Stimulated activated CD8-positive, alpha-beta memory T cell treated with anti-CD3 and anti-CD28 coated beads, Interleukin-15, amount 100 ng/mL, for 1 hour (primary cell): Measurements from ENCODE around the gene SLC25A24.
"Not testable (repeated sequence)": the region's sequence is repeated elsewhere in the genome, so short reads cannot be mapped to it uniquely, and the experiment has no call there.

Experiments used
- DNase-seq: peaks from one replicate; pipeline ENCODE4 v3.0.0-alpha.2; 2020; ENCODE audit warnings: low read depth

SLC25A24 gene

DNA sequence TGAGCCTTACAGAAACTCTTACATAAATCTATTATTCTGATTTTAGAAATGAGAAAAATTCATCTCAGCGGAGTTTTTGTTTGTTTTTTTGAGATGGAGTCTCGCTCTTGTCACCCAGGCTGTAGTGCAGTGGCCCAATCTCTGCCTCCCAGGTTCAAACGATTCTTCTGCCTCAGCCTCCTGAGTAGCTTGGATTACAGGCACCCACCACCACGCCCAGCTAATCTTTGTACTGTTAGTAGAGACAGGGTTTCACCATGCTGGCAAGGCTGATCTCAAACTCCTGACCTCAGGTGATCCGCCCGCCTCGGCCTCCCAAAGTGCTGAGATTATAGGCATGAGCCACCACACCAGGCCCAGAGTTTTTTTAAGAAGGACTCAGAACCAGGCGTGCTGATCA, 60.6 kb downstream of the SLC25A24 start:
- not testable (repeated sequence) for DNase-seq

DNA sequence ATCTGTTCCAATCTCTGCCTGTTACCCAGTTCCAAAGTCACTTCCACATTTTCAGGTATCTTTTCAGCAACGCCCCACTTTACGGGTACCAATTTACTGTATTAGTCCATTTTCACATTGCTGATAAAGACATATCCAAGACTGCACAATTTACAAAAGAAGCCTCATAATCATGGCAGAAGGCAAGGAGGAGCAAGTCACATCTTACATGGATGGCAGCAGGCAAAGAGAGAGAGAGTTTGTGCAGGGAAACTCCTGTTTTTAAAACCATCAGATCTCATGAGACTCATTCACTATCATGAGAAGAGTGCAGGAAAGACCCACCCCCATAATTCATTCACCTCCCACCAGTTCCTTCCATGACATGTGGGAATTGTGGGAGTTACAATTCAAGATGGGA, 67.0 kb downstream of the SLC25A24 start:
- not testable (repeated sequence) for DNase-seq

DNA sequence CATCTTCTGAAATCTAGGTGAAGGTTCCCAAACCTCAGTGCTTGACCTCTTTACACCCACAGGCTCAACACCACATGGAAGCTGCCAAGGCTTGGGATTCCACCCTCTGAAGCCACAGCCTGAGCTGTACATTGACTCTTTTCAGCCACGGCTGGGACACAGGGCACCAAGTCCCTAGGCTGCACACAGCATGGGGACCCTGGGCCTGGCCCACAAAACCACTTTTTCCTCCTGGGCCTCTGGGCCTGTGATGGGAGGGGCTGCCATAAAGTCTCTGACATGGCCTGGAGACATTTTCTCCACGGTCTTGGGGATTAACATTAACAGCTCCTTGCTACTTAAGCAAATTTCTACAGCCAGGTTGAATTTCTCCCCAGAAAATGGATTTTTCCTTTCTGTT, 67.8 kb downstream of the SLC25A24 start:
- not testable (repeated sequence) for DNase-seq

DNA sequence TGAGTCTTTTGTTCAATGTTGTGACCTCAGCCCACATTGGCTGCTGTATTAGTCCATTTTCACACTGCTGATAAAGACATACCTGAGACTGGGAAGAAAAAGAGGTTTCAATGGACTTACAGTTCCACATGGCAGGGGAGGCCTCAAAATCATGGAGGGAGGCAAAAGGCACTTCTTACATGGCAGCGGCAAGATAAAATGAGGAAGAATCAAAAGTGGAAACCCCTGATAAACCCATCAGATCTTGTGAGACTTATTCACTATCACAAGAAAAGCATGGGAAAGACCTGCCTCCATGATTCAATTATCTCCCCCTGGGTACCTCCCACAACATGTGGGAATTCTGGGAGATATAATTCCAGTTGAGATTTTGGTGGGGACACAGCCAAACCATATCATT, 68.9 kb downstream of the SLC25A24 start:
- not testable (repeated sequence) for DNase-seq

DNA sequence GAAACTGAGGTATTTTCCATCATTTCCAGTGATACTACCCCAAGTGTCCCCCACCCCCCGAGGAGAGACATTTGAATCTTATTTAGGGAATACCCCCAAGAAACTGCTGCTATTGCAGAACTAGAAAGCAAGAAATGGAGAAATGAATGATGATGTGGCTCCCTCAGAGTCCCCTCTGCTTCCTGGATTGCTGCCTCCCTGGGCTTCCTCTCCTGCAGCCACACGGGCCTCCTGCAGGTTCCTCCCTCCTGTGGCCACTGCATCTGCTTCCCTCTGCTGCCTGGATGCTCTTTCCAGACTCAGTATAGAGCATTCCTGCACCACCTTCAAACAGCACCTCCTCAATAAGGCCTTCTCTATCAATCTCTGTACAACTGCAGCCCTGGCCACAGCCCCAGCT, 69.3 kb downstream of the SLC25A24 start:
- no peak for DNase-seq

DNA sequence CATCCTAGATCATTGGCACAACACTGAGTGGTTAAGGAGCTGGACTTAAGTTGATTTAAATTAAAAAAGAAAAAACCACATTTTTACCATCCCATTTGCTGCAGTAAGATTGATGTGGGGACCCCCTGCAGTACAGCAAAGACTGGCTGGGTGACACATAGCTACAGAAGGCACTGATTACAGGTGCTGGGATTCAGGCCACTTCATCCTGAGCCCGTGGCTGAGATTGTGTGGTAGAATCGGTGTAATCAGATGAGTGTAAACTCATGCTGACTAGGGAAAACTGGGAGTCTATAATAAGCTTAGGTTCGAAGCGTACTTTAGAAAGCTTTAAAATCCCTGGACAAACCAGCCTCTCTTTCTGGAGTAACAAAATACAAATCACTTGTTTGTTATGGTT, 70.1 kb downstream of the SLC25A24 start:
- no peak for DNase-seq

DNA sequence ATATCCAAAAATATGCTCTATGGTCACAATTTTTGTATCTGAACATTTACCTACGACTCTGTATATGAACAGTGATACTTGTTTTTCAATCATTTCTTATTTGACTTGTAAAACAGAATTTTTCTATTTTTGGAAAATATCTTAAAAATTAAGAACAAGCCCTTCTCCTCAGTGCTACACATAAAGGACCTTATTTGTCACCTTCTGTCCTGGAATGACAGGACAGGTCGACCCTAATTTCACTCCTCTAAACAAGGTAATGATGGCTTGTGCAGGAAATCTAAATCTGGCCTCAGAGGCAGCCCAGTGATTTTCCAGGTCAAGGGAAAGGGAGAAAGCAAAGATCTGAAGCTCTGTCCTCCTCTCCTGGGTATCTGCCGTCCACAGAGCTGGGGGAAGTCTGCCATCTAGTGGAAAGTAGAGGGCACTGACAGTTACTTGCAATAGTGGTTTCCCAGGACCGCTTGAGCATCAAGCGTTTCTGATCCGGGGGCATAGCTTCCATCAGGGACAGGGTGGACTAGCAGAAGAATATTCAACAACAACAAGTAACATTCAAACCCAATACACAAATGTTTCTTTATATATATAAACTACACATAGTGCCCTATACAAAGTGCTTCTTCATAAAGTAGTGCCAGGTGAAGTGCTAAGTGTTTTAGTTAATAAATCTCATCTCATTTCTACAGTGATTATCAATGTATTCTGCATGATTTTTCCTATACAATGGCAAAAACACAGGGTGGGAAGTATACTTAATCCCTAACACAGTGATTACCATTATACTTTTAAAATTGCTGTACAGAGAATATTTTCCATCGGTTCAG, 74.6 kb downstream of the SLC25A24 start:
- DNase-seq = peak; percentile 30

DNA sequence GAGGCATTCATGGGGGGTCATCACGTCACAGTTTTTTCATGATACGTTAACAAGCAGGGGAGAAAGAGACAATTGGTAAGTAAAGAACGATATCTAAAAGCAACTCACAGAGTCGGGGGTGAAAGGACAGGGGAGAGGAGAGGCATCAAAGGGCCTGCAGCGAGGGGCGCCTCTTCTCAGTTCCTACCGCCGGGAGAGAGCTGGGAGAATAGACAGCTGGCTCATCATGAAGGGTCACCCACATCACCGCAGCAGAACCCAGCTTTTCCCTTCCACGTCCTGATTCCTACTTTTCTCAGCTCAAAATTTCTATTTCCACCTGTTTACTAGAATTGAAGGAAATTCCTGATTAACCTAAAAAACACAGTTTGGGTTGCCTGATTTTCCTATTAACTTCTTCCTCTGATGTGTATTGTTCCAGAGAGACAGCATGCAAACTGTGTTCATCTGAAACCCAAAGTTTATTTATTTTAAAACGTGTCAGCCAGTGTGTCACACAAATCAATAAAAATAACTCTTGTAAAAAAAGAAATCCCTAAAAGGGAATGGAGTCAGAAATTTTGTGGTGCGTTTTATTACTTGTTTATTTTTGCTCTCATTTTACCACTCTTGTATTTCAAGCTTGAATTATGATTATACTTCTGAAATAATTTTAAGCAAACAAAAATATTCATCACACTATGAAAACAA, 75.4 kb downstream of the SLC25A24 start:
- DNase-seq = no peak

DNA sequence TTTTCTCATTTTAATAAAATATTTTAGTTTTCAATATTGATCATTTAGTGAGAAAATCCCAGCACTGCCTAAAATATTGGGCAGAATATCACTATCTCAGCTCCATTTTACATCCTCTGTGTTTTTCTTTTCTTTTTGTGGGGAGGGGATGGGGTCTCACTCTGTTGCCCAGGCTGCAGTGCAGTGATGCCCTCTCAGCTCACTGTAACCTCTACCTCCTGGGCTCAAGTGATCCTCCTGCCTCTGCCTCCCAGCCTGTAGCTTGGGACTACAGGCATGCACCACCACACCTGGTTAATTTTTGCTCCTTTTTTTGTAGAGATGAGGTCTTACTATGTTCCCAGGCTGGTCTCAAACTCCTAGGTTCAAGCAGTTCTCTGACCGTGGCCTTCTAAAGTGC, 76.1 kb downstream of the SLC25A24 start:
- DNase-seq = no peak

DNA sequence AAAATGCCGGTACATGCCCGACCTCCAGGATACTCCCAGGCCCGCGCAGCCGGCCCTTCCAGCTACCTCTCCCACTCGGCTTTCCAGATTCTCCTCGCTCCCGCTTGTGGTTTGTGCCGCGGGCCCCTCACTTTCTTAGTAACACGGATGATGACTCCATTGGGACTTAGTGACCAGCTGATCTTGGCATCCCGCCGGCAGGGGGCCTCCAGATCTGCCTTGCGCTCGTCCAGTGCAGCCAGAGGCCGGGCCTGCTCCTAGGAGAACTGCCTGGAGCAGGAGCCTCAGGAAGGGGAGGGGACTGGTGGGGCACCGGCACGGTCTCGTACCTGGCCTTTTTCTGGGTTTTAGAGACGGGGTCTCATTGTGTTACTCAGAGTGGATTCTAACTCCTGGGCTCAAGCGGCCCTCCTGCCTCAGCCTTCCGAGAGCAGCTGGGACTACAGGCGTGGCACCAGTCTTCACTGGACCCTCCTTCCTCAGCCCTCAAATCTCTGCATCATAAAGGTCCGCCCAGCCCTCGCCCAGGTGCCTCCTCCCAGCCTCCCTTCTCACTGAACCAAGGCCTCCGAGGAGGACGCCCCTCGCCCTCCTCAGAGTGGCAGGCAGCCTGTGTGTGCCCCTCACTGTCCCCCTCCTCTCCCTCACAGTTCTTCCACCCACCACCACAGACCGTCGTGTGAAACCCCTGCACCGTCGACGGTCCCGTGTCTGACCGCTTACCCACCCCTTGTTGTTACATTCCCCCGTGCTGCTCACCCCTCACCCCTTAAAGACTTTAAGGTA, 78.6 kb downstream of the SLC25A24 start:
- DNase-seq = no peak

DNA sequence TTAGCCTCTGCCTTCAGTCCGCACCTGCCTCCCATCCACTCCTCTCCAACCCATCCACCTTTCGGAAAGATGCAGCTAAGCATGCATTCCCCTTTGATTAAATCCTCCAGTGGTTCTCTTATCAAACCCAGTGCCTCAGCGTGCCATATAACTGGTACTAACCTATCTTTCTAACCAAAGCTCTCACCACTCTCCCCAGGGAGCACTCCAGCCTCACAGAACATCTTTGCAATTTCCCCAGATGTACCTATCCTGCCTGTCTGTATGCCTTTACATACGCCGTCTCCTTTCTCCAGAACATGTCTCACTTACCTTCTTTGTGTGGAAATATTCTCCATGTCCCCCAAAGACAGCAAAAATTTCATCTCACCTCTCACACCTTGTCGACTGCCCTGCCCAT, 80.0 kb downstream of the SLC25A24 start:
- DNase-seq = no peak

DNA sequence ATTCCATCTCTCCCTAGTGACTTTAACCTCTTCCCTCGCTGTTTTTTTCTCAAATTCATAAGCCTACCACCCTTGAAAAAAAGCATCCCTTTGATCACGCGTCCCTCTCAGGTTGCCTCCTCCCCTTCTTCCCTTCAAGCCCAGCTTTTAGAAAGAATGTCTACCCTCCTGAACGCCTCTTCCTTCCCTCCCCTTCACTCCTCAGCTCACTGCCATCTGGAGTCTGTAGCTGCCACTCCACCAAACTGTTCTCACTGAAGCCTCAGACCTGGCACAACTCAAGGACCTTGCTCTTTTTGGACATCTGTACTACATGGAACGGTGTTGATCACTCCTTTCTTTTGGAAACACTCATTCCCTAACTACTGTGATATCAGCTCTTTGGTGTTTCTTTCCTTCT, 80.6 kb downstream of the SLC25A24 start:
- no peak for DNase-seq

DNA sequence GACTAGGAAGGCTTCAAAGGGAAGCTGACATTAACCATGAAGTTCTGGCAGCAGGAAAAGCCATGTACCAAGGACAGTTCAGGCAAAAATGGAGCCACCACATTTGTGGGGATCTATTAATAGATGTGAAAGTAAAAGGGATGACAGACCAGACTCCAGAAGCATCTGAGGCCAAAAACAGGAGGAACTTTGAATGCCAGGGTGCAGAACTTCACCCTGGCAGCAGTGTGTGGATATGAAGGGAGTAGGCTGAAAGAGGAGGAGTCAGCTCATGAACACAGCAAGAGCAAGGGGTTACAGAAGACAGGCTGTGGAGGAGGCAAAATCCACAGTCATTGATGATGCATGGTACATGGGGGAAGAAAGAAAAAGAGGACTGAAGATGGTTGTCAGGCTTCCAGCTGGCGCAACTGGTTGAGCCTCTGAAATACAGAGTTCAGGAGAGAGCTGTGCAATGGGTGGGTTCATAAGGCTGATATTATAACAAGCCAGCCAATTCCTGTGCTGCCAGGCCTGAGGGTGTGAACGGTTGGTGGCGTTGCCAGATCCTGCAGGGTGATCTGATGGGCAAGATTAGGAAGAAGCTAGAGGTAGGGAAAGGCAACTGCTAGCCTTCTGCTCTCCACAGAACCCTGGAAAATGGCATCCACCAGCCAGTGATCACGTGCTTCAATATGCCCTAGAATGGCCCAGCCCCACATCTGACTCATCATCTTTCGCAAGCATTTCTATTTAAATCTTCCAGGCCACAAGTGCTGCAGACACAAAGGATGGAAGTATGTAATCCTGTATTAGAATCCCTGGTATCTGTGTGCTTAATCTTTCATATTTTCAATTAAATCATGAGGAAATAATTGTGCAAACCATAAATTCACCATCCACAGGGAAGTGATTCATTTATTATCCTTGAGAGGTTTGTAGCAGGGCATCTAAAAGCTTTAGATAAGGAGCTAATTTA, 81.9 kb downstream of the SLC25A24 start:
- DNase-seq = no peak

DNA sequence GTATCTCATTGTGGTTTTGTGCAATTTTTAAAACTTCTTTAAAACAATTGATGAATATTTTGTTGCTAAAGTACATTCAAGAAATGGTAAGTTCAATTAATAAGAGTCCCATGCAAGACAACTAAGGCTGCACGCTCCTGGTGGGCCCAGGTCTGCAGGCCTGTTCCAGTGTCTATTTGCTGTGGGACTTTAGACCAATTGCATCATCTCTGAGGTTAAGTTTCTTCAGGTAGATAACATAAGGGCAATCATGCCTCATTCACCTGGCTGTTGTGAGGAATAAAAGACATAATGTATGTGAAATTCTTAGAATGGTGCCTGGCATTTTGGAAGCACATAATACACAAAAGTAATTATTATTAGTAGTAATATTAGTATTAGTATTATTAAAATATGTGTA, 82.9 kb downstream of the SLC25A24 start:
- no peak for DNase-seq

DNA sequence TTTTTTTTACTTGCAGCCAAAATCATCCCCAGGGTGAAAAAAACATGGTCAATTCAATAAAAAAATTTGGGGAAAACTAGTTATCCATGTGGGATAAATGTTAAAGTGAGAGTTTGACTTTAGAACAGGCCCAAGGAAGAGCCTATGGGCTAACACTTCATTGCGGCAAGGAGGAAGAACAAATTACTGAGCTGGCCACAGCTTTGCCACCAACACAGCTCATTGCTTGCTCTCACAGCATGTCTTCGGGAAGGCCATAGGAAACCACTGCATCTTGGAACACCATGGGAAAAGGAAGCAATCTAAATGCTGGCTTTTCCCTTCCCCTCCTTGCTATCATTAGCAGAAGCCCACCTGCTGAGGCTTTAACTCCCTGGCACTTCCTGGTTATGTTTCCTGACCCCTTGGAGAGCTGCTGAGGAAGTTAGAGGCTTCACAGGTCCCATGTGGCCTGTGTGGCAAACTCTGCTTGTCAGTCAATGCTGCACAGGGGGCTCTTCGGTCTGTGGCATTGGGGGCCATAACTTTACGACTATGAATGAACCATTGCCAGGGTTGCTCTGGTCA, 86.0 kb downstream of the SLC25A24 start:
- DNase-seq = no peak

DNA sequence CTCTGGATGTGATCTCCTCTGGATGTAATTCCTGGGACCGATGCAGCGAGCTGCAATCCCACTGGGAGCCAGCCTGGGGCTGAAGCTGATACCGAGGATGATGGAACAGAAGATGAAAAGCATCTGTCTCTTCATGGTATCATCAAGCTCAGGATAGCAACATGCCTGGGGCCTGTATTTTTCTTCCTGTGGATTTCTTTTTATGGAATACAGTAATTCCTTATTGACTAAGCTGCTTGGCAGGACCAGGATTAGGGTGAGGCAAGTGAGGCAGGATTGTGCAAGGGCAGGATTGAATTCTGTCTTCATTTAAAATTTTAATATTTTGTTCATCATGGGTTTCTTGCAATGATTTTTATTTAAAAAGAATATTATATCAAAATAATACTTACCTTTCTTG, 86.6 kb downstream of the SLC25A24 start:
- DNase-seq = no peak

DNA sequence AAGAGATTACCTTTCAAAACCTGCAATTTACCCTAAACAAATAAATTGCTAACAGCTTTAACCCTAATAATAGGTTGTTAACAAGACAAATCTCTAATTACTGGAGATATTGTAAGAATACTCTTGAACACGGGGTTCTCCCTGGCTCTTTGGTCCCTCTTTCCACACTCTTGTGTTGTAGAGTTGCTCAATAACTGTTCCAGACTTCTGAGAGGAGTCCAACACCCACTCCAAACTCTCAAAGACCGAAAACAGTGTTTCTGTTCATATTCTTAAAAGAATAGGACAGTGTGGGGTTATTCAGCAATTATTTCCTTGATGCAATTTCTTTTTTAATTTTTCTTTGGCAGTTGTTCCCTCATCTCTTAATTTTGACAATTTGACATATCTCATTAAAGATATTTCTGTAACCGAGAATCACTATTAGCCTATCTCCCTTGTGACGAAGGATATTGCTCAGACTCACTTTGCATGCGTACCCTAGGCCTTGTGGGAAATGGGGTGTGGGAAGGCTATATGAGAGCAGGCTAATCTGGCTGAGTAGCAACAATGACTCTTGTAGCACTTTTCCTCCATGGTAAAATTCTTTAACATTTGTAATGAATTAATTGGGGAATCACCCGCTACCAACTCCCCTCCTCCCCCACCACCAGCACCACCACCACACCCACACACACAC, 90.7 kb downstream of the SLC25A24 start:
- DNase-seq = no peak

DNA sequence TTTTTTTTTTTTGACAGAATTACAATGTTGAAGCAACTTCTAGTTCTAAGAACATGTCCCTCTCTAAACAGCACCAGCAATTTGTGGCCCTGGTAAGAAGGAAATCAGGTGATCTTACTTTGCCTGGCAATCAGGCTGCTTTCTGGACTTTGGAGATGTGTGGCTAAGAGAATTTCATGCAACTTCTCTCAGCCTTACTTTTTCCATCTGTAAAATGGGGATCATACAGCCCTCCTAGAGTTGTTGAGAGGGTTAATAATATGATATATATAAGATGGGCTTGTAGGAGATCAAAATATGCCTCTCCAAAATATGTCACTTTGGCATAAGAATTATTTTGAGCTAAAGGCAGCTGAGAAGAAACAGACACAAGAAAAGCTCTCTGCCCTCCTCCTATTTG, 92.0 kb downstream of the SLC25A24 start:
- no peak for DNase-seq

DNA sequence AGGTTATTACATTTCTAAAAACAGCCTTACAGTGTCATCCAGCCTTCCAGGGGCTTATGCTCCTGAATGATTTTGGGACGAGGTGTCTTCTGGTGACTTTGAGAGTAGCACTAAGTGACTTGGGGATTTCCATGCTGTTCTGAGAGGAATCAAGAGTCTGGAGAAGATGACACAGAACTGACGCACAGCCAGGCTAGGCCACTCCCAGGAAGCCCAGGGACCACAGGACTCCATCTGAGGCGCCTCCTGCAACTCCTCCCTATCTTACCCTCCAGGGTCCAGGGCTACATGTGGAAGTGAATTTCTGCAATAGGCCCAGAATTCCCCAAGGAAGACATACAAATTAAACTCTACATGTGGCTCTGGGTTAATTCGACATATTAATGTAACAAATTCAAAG, 92.5 kb downstream of the SLC25A24 start:
- no peak for DNase-seq

DNA sequence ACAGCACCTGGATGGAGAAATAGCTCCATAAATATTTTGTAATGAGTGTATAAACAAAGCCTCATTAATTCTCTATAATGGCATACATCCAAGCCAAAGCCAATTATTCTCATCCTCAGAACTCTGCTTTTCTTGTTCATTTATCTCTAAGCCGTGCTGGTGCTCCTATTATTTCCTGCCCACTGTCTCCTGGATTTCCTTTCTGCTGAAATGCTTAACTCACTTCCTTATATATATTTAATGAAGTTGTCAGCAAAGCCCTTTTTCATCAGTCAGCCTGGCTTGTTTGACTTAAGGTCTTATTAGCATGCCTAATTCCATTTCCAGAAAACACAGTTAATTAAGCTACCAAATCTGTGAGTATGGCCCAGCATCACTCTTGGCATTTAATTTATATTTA, 93.4 kb downstream of the SLC25A24 start:
- DNase-seq = no peak

DNA sequence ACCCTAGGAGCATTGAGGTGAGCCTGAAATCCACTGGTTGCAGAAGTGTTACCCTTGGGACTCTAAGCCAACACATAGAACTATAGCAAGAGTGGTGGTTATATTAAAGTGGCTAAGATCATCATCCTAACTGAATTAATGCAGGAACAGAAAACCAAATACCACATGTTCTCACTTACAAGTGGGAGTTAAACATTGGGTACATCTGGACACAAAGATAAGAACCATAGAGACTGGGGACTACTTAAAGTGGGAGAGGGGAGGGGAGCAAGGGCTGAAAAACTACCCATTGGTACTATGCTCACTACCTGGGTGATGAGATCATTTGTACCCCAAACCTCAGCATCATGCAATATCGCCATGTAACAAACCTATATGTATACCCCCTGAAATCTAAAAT, 100.0 kb downstream of the SLC25A24 start:
- no peak for DNase-seq
